HG03066 (cell line): Measurements from ENCODE around the gene USP6NL.

Source experiments
- ATAC-seq: cut with Tn5 transposase; IDR thresholded peaks from one replicate; pipeline ENCODE4 v1.9.1; 2021; ENCODE audit warnings: low read depth; ENCODE audit not compliant: unreplicated experiment

The USP6NL gene

GRCh38 chr10:11617233-11617632 lies 5.8 kb upstream of the USP6NL start:
- no peak for ATAC-seq

- no peak for ATAC-seq
Measured at GRCh38 chr10:11616021-11616420, 4.6 kb upstream of the USP6NL start.

GRCh38 chr10:11615396-11615795 lies 3.9 kb upstream of the USP6NL start:
- ATAC-seq = no peak

- ATAC-seq = no peak
Measured at GRCh38 chr10:11612021-11613001, 861 bp upstream of the USP6NL start.

- peak; percentile 8 for ATAC-seq
Measured at GRCh38 chr10:11610826-11611247, 613 bp downstream of the USP6NL start.

- no peak for ATAC-seq
Measured at GRCh38 chr10:11610166-11610825, 1.2 kb downstream of the USP6NL start.

- no peak for ATAC-seq
Measured at GRCh38 chr10:11609492-11610093, 1.9 kb downstream of the USP6NL start.

GRCh38 chr10:11609052-11609451 lies 2.4 kb downstream of the USP6NL start:
- ATAC-seq = no peak

- ATAC-seq = no peak
Measured at GRCh38 chr10:11608159-11609013, 3.1 kb downstream of the USP6NL start.

GRCh38 chr10:11605807-11606408 lies 5.5 kb downstream of the USP6NL start:
- ATAC-seq = no peak

- ATAC-seq = no peak
Measured at GRCh38 chr10:11604865-11605650, 6.4 kb downstream of the USP6NL start.

- no peak for ATAC-seq
Measured at GRCh38 chr10:11603741-11604140, 7.7 kb downstream of the USP6NL start.

GRCh38 chr10:11602919-11603523 lies 8.4 kb downstream of the USP6NL start:
- no peak for ATAC-seq

GRCh38 chr10:11602358-11602757 lies 9.1 kb downstream of the USP6NL start:
- ATAC-seq = no peak

GRCh38 chr10:11601670-11602069 lies 9.8 kb downstream of the USP6NL start:
- no peak for ATAC-seq

GRCh38 chr10:11600280-11600679 lies 11.2 kb downstream of the USP6NL start:
- no peak for ATAC-seq

GRCh38 chr10:11598712-11599397 lies 12.6 kb downstream of the USP6NL start:
- ATAC-seq = no peak

GRCh38 chr10:11597470-11597869 lies 14.0 kb downstream of the USP6NL start:
- ATAC-seq = no peak
